K562 (cell line): ENCODE measurements around the gene DYRK1A. TPM values are rescaled to one million over a fixed set of nuclear protein-coding genes. Genes with fewer than 3 reads are reported as not detected.

Experiments
- FOXA3 ChIP-seq, 2 experiments: fragments of 450-650 bp in 1 of 2; sonication (generic) in 1 of 2; formaldehyde crosslinking; IDR thresholded peaks in 1 of 2; conservative IDR thresholded peaks in 1 of 2; 2 replicates each; pipeline versions ENCODE4 v1.4.0 to v1.8.0; 2020 to 2022; ENCODE audit warnings: mild to moderate bottlenecking in 2 of 2, missing genetic modification reagents in 1 of 2
- MGA ChIP-seq: fragments of 450-650 bp; IDR thresholded peaks from 2 replicates; pipeline ENCODE4 v1.6.1; 2016; ENCODE audit warnings: mild to moderate bottlenecking, moderate library complexity
- NR0B1 ChIP-seq: fragments of 450-650 bp; IDR thresholded peaks from one replicate; pipeline ENCODE4 v1.6.1; 2018; ENCODE audit warnings: mild to moderate bottlenecking, moderate library complexity; ENCODE audit not compliant: partially characterized antibody
- NR1H2 ChIP-seq: sonication (generic); formaldehyde crosslinking; IDR thresholded peaks from 2 replicates; pipeline ENCODE4 v1.4.0; 2020; ENCODE audit warnings: mild to moderate bottlenecking, missing genetic modification reagents
- SAFB ChIP-seq: fragments of 200-400 bp; formaldehyde crosslinking; IDR thresholded peaks from 2 replicates; pipeline ENCODE4 v1.6.1; 2017; ENCODE audit warnings: low read depth, low read length, borderline replicate concordance
- TCF3 ChIP-seq: sonication (generic); formaldehyde crosslinking; IDR thresholded peaks from 2 replicates; pipeline ENCODE4 v1.4.0; 2020; ENCODE audit warnings: mild to moderate bottlenecking, missing genetic modification reagents
- ZBTB9 ChIP-seq: fragments of 450-650 bp; formaldehyde crosslinking; IDR thresholded peaks from 2 replicates; pipeline ENCODE4 v1.4.0; 2020; ENCODE audit warnings: mild to moderate bottlenecking, moderate library complexity
- ZNF217 ChIP-seq: sonication (generic); formaldehyde crosslinking; IDR thresholded peaks from 2 replicates; pipeline ENCODE4 v1.8.0; 2022; ENCODE audit warnings: mild to moderate bottlenecking, missing genetic modification reagents
- polyA plus RNA-seq, 8 experiments: library from polyadenylated mRNA; depleted of rRNA in 4 of 8; stranded (reverse) in 5 of 8; unstranded in 3 of 8; fragments of >200 nt; fragmentation: Nextera tagmentation in 2 of 8; fragmentation: Illumina TruSeq in 1 of 8; extraction: Ambion mirVana in 2 of 8; extraction: Trizol in 1 of 8; gene quantifications; 2 replicates each; pipeline versions ENCODE4 v1.2.1 to v1.2.3, GENCODE V29; 2011 to 2014; ENCODE audit warnings: inconsistent platforms in 1 of 8, missing spikeins in 1 of 8
- total RNA-seq, 7 experiments: library from RNA; depleted of rRNA in 6 of 7; stranded (reverse); fragments of >200 nt in 6 of 7; fragmentation: Illumina TruSeq in 2 of 7; extraction: Trizol in 2 of 7; gene quantifications; 2 replicates each; pipeline versions ENCODE4 v1.2.1 to v1.2.3, GENCODE V29; 2011 to 2021; ENCODE audit warnings: low replicate concordance in 1 of 7
- TF ChIP-seq, protein P1 (sequence below): fragments of 200-800 bp; sonication (Bioruptor generic); IDR thresholded peaks from 2 replicates; pipeline ENCODE4 v1.6.1; 2017; ENCODE audit warnings: missing genetic modification characterization, missing compliant biosample characterization

Gene DYRK1A
- total and polyA plus RNA-seq, 9 of the 15 experiments (the other 6 are each of a cell fraction or from before 2014, with no cell fraction given) = 3.7 to 64.8 (median 42.3) TPM

DNA sequence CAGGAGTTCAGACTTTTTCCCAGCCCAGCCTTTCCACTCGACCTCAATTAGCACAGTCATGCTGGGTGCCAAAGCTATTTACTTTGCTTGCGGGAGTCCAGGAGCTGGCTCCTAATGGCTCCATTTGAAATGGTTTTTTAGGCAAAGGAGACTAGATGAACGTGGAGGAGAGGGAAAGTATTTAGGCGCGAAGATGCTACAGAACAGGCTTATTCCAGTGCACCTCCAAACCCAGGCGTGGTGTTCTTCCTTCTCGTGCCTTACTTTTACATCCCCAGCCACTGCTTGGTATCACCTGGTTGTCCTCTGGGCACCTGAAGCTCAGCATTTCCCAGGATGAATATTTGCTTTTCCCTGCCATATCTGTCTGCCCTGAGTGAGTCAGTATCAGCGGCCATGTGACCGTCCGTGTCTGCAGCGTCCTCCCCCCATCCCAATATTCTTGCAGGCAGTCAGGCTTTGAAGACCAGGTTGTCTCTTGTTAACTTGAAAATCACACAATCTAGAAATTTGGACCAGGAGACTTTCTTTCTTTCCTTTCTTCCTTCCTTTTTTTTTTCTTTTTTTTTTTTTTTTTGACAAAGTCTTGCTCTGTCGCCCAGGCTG, 198.5 kb downstream of the DYRK1A start (continued):
- TF ChIP-seq, protein P1, sequence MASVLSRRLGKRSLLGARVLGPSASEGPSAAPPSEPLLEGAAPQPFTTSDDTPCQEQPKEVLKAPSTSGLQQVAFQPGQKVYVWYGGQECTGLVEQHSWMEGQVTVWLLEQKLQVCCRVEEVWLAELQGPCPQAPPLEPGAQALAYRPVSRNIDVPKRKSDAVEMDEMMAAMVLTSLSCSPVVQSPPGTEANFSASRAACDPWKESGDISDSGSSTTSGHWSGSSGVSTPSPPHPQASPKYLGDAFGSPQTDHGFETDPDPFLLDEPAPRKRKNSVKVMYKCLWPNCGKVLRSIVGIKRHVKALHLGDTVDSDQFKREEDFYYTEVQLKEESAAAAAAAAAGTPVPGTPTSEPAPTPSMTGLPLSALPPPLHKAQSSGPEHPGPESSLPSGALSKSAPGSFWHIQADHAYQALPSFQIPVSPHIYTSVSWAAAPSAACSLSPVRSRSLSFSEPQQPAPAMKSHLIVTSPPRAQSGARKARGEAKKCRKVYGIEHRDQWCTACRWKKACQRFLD (CRISPR knock-in tag) = 0 out of 2 replicates have a peak, but pooled peaks have one; percentile 9
- TF ChIP-seq TCF3 (CRISPR knock-in tag) (0 out of 2 replicates have a peak, but pooled peaks have one; percentile 15), ZBTB9 (CRISPR knock-in tag) (no peak), NR1H2 (CRISPR knock-in tag) (no peak), FOXA3 (CRISPR knock-in tag; conservative IDR thresholded peaks at IDR 0.05 in 1 of 2, IDR thresholded peaks at IDR 0.05 in 1 of 2) (peak in 1 of 2 experiments; percentile 33; a peak in 1 of 4 replicates), SAFB (no peak), MGA (peak; percentile 75; the same call in 1 of the 2 replicates), NR0B1 (no peak), ZNF217 (CRISPR knock-in tag) (no peak)
